H1 (cell line): Measurements from ENCODE around the gene TNS1. TPM values are rescaled to one million over a fixed set of nuclear protein-coding genes. Genes with fewer than 3 reads are reported as not detected.

Experiments
- CTCF ChIA-PET: fragments of 300-600 bp; sonication (Branson Sonifier 250); formaldehyde crosslinking; loops from one replicate; lab custom pipeline; 2021; ENCODE audit not compliant: partially characterized antibody; lab: Charles Lee
- POLR2A ChIA-PET: fragments of 300-600 bp; sonication (Branson Sonifier 250); formaldehyde crosslinking; loops from one replicate; lab custom pipeline; 2021; ENCODE audit warnings: inconsistent platforms; ENCODE audit not compliant: partially characterized antibody; lab: Charles Lee
- DNase-seq, 2 experiments: peaks; one replicate each; pipeline versions ENCODE4 v3.0.0 to v3.0.0-alpha.2; 2010 to 2022; ENCODE audit warnings: low spot score in 2 of 2, low read depth in 1 of 2, mixed read lengths in 1 of 2
- FAIRE-seq: peaks from 2 replicates; lab custom pipeline; 2011; peaks lifted over from hg19 to GRCh38; lab: Jason Lieb, UNC
- H2AFZ ChIP-seq: 2 replicates; pipeline ENCODE4 v1.8.1; 2012; ENCODE audit warnings: low read length, inconsistent platforms
- H2AK5ac ChIP-seq: 2 replicates; pipeline ENCODE4 v1.6.1; 2013; ENCODE audit warnings: low read depth, low read length
- H2BK120ac ChIP-seq: replicated peaks from 2 replicates; pipeline ENCODE3; 2013; ENCODE audit warnings: low read depth, low read length, inconsistent platforms
- H2BK12ac ChIP-seq: 2 replicates; pipeline ENCODE4 v1.6.1; 2013; ENCODE audit warnings: low read depth, low read length
- H2BK15ac ChIP-seq: 2 replicates; pipeline ENCODE4 v1.6.1; 2013; ENCODE audit warnings: low read length
- H2BK20ac ChIP-seq: 2 replicates; pipeline ENCODE4 v1.6.1; 2013; ENCODE audit warnings: low read length
- H2BK5ac ChIP-seq: 2 replicates; pipeline ENCODE4 v1.6.1; 2013; ENCODE audit warnings: low read depth, low read length
- H3K14ac ChIP-seq: 2 replicates; pipeline ENCODE4 v1.6.1; 2013; ENCODE audit warnings: inconsistent platforms; ENCODE audit not compliant: insufficient read length
- H3K18ac ChIP-seq: 2 replicates; pipeline ENCODE4 v1.6.1; 2013; ENCODE audit warnings: low read length; ENCODE audit errors: extremely low read depth
- H3K23ac ChIP-seq: 2 replicates; pipeline ENCODE4 v1.6.1; 2013; ENCODE audit warnings: inconsistent platforms; ENCODE audit not compliant: insufficient read length
- H3K23me2 ChIP-seq: 2 replicates; pipeline ENCODE4 v1.6.1; 2013; ENCODE audit warnings: low read depth, low read length
- H3K27ac ChIP-seq: 2 replicates; pipeline ENCODE4 v1.6.1; 2011; ENCODE audit warnings: low read depth, low read length, inconsistent platforms
- H3K27me3 ChIP-seq, 4 experiments: replicated peaks in 1 of 4; 1 replicate in 1 of 4; 2 replicates in 3 of 4; pipeline versions ENCODE4 v1.6.1 to v1.8.1; 2011 to 2013; ENCODE audit warnings: low read length in 3 of 4, mild to moderate bottlenecking in 3 of 4, inconsistent platforms in 2 of 4, mixed read lengths in 2 of 4, moderate library complexity in 1 of 4; ENCODE audit not compliant: control insufficient read depth in 3 of 4, insufficient read depth in 3 of 4; ENCODE audit errors: extremely low read depth in 1 of 4
- H3K36me3 ChIP-seq, 4 experiments: 2 replicates each; pipeline versions ENCODE4 v1.6.1 to v1.8.1; 2011 to 2013; ENCODE audit warnings: mild to moderate bottlenecking in 4 of 4, low read length in 3 of 4, moderate library complexity in 2 of 4, control low read depth in 1 of 4, inconsistent platforms in 1 of 4; ENCODE audit not compliant: insufficient read depth in 4 of 4, control insufficient read depth in 2 of 4
- H3K4ac ChIP-seq: replicated peaks from 2 replicates; pipeline ENCODE3; 2013; ENCODE audit warnings: low read length, low read depth, mixed read lengths, inconsistent platforms; ENCODE audit not compliant: insufficient read length
- H3K4me1 ChIP-seq, 4 experiments: replicated peaks in 1 of 4; 1 replicate in 1 of 4; 2 replicates in 3 of 4; pipeline versions ENCODE4 v1.6.1 to v1.8.1; 2011 to 2013; ENCODE audit warnings: low read length in 3 of 4, inconsistent platforms in 2 of 4, mixed read lengths in 1 of 4; ENCODE audit not compliant: insufficient read depth in 4 of 4, control insufficient read depth in 3 of 4
- H3K4me2 ChIP-seq, 2 experiments: 2 replicates each; pipeline versions ENCODE4 v1.6.1 to v1.8.1; 2011 to 2013; ENCODE audit warnings: low read depth in 2 of 2, low read length in 2 of 2, control low read depth in 1 of 2, inconsistent platforms in 1 of 2, mild to moderate bottlenecking in 1 of 2; ENCODE audit not compliant: insufficient read depth in 1 of 2
- H3K4me3 ChIP-seq, 4 experiments: fragments of 200-600, 300-600 bp in 1 of 4; sonication (generic), shearing (Covaris generic), sonication (Bioruptor Twin) in 1 of 4; 2 replicates each; pipeline versions ENCODE4 v1.5.1 to v1.8.1; 2011 to 2016; ENCODE audit warnings: low read length in 4 of 4, low read depth in 3 of 4, control low read depth in 2 of 4, inconsistent platforms in 2 of 4, mild to moderate bottlenecking in 2 of 4, mixed read lengths in 1 of 4, moderate library complexity in 1 of 4; ENCODE audit not compliant: insufficient read depth in 2 of 4; ENCODE audit errors: extremely low read depth in 1 of 4
- H3K56ac ChIP-seq: replicated peaks from 2 replicates; pipeline ENCODE3; 2013; ENCODE audit warnings: low read depth, mild to moderate bottlenecking, mixed read lengths, low read length, inconsistent platforms; ENCODE audit not compliant: insufficient read length
- H3K79me1 ChIP-seq: 2 replicates; pipeline ENCODE4 v1.6.1; 2013; ENCODE audit warnings: low read depth, low read length, control low read depth
- H3K79me2 ChIP-seq, 2 experiments: 2 replicates each; pipeline versions ENCODE4 v1.6.1 to v1.8.1; 2012 to 2013; ENCODE audit warnings: low read length in 2 of 2, mild to moderate bottlenecking in 2 of 2, inconsistent platforms in 1 of 2; ENCODE audit not compliant: insufficient read depth in 2 of 2, control insufficient read depth in 1 of 2
- H3K9ac ChIP-seq, 4 experiments: replicated peaks in 1 of 4; 1 replicate in 1 of 4; 2 replicates in 3 of 4; pipeline versions ENCODE4 v1.6.1 to v1.8.1; 2011 to 2013; ENCODE audit warnings: low read depth in 3 of 4, low read length in 3 of 4, control low read depth in 2 of 4, mild to moderate bottlenecking in 2 of 4, moderate library complexity in 2 of 4, inconsistent platforms in 1 of 4; ENCODE audit errors: extremely low read depth in 1 of 4
- H3K9me3 ChIP-seq, 2 experiments: 2 replicates each; pipeline versions ENCODE4 v1.6.1 to v1.8.1; 2012 to 2013; ENCODE audit warnings: mild to moderate bottlenecking in 2 of 2, moderate library complexity in 2 of 2, control low read depth in 1 of 2, inconsistent platforms in 1 of 2, low read depth in 1 of 2, low read length in 1 of 2, mixed read lengths in 1 of 2; ENCODE audit not compliant: insufficient read depth in 2 of 2
- H4K20me1 ChIP-seq, 2 experiments: replicated peaks in 1 of 2; 2 replicates each; pipeline versions ENCODE3 to v1.8.1; 2011 to 2013; ENCODE audit warnings: inconsistent platforms in 2 of 2, low read length in 2 of 2, mild to moderate bottlenecking in 1 of 2; ENCODE audit not compliant: insufficient read depth in 2 of 2, control insufficient read depth in 1 of 2
- H4K5ac ChIP-seq: 2 replicates; pipeline ENCODE4 v1.6.1; 2013; ENCODE audit warnings: low read length, low read depth, mixed read lengths, inconsistent platforms; ENCODE audit not compliant: insufficient read length
- H4K8ac ChIP-seq: 2 replicates; pipeline ENCODE4 v1.8.0; 2013; ENCODE audit warnings: mild to moderate bottlenecking, moderate library complexity, low read length, inconsistent platforms; ENCODE audit not compliant: insufficient read depth; ENCODE audit errors: extremely low read depth
- H4K91ac ChIP-seq: replicated peaks from 2 replicates; pipeline ENCODE3; 2013; ENCODE audit warnings: low read length, mixed read lengths, inconsistent platforms; ENCODE audit not compliant: insufficient read length
- CTBP2 ChIP-seq: IDR thresholded peaks from 2 replicates; pipeline ENCODE4 v1.7.0; 2011; ENCODE audit warnings: borderline replicate concordance, mild to moderate bottlenecking, moderate library complexity, mixed read lengths, low read length; ENCODE audit not compliant: insufficient read depth, insufficient read length
- CTCF ChIP-seq, 3 experiments: IDR thresholded peaks; 1 replicate in 2 of 3; 2 replicates in 1 of 3; pipeline versions ENCODE4 v1.5.1 to v1.6.1; 2011; ENCODE audit warnings: low read length in 3 of 3, mild to moderate bottlenecking in 3 of 3, inconsistent platforms in 2 of 3, low read depth in 1 of 3, moderate library complexity in 1 of 3; ENCODE audit not compliant: insufficient read depth in 1 of 3; ENCODE audit errors: control extremely low read depth in 1 of 3
- RAD21 ChIP-seq, 2 experiments: IDR thresholded peaks in 1 of 2; conservative IDR thresholded peaks in 1 of 2; 2 replicates each; pipeline ENCODE4 v1.6.1; 2011; ENCODE audit warnings: low read depth in 2 of 2, low read length in 2 of 2, improper control_type of control experiment in 1 of 2, inconsistent platforms in 1 of 2, mild to moderate bottlenecking in 1 of 2, moderate library complexity in 1 of 2
- TBP ChIP-seq: IDR thresholded peaks from 2 replicates; pipeline ENCODE4 v1.6.1; 2011; ENCODE audit warnings: low read depth, low read length, improper control_type of control experiment
- WGBS, 2 experiments: shearing (Covaris generic) in 1 of 2; methylation state at CpG; one replicate each; pipeline versions ENCODE4 v1.1.6 to v1.1.7; 2013 to 2015; ENCODE audit warnings: low lambda C conversion rate in 2 of 2, mixed read lengths in 2 of 2, inconsistent platforms in 1 of 2, low coverage in 1 of 2, missing lambda C conversion rate in 1 of 2; ENCODE audit not compliant: insufficient replicate concordance in 2 of 2, insufficient coverage in 1 of 2, insufficient read length in 1 of 2; ENCODE audit errors: extremely low coverage in 1 of 2, missing lambda C conversion rate in 1 of 2; 5-methylcytosine and 5-hydroxymethylcytosine counted together
- polyA plus RNA-seq, 7 experiments: library from polyadenylated mRNA; depleted of rRNA in 3 of 7; stranded (reverse) in 5 of 7; unstranded in 2 of 7; fragments of >200 nt in 5 of 7; fragments of 200-250 nt in 2 of 7; gene quantifications; 1 replicate in 5 of 7; 2 replicates in 1 of 7; 4 replicates in 1 of 7; pipeline versions ENCODE4 v1.2.1 to v1.2.3, GENCODE V29; 2011 to 2013; ENCODE audit warnings: missing spikeins in 2 of 7, mixed read lengths in 2 of 7
- total RNA-seq: library from RNA; stranded (reverse); fragmentation: NEBNext Ultra II Directional; extraction: Animal tissue kit (Norgen Biotek cat#: 25700); gene quantifications from 2 replicates; pipeline ENCODE4 v1.2.1, GENCODE V29; 2021

TNS1 gene
- total and polyA plus RNA-seq, 2 of the 8 experiments (the other 6 are each of a cell fraction or from before 2014, with no cell fraction given) = 1.5 to 5.1 TPM

- no peak for DNase-seq
- Histone ChIP-seq H2BK120ac (no peak overlapping the region), H4K20me1 (no peaks in the 10 kb centered on the region), H2AFZ (no peak overlapping the region), H3K23me2 (peaks cover under 1% of the 10 kb centered on the region; the same call in 1 of the 2 replicates), H3K79me1 (no peaks in the 10 kb centered on the region), H3K4me1 (peaks cover 0 to 9% (median under 1%) of the 10 kb centered on the region in 4 experiments; a peak in 4 of 7 replicates), H4K8ac (no peak overlapping the region), H3K18ac (no peak overlapping the region), H2BK5ac (no peak overlapping the region), H3K56ac (no peak overlapping the region), H3K23ac (no peak overlapping the region), H2BK20ac (no peak overlapping the region), H3K9me3 (no peaks in the 10 kb centered on the region), H2BK12ac (no peak overlapping the region), H3K79me2 (no peaks in the 10 kb centered on the region), H3K14ac (no peak overlapping the region), H3K36me3 (no peaks in the 10 kb centered on the region), H3K27ac (no peak overlapping the region), H3K27me3 (no peaks in the 10 kb centered on the region), H4K91ac (no peak overlapping the region), H4K5ac (no peak overlapping the region), H3K4me2 (no peak overlapping the region), H2AK5ac (no peak overlapping the region), H3K4me3 (no peak overlapping the region), H3K9ac (no peak overlapping the region), H2BK15ac (no peak overlapping the region), H3K4ac (no peak overlapping the region)
- WGBS, 2 experiments = 83 to 100% methylated on average over 2 to 14 of the region's 15 CpGs
- CTCF ChIA-PET = interaction anchor here (0.8 to 19.5 kb wide), 16 partner anchors 9 to 115 kb away, joined by 3 to 759 read pairs (median 4); no protein-coding TSS in a partner anchor
- no peak for FAIRE-seq
- no peak; a peak in 1 of 4 replicates for TF ChIP-seq RAD21 (IDR thresholded peaks at IDR 0.05 in 1 of 2, conservative IDR thresholded peaks at IDR 0.05 in 1 of 2; ENCODE audit: low read depth in 2 of 2, low read length in 2 of 2)
- no peak for TF ChIP-seq CTBP2
- TF ChIP-seq TBP = no peak
- peak; percentile 34 to 54 (median 47); a peak in 3 of 4 replicates for TF ChIP-seq CTCF (IDR thresholded peaks at IDR 0.05; ENCODE audit: control extremely low read depth in 1 of 3, insufficient read depth in 1 of 3, low read depth in 1 of 3, low read length in 3 of 3)
- POLR2A ChIA-PET = no interaction called here
Measured at GRCh38 chr2:217878915-217879590, 123.7 kb downstream of the TNS1 start.
